Astrocyte (in vitro differentiated cells and primary cell): ENCODE data around the gene PNMA1.

ENCODE experiments used
- CTCF ChIP-seq: IDR thresholded peaks from 2 replicates; pipeline ENCODE4 v1.5.1; 2011; ENCODE audit warnings: low read depth, mild to moderate bottlenecking, inconsistent platforms, low read length, moderate library complexity; ENCODE audit not compliant: insufficient read depth
- EZH2 ChIP-seq: IDR thresholded peaks from 2 replicates; pipeline ENCODE4 v1.6.1; 2012; ENCODE audit warnings: mild to moderate bottlenecking, low read length, inconsistent platforms; ENCODE audit not compliant: insufficient read depth

GRCh38 chr14:73666583-73666982 is 47.6 kb downstream of the PNMA1 start:
- no peak for TF ChIP-seq CTCF
- TF ChIP-seq EZH2 = no peak
